GM21423 (cell line): ENCODE results near the gene OR5AL1.
"Not testable (repeated sequence)": the region's sequence is repeated elsewhere in the genome, so short reads cannot be mapped to it uniquely, and the experiment has no call there.

Source experiments
- ATAC-seq: cut with Tn5 transposase; IDR thresholded peaks from one replicate; pipeline ENCODE4 v1.9.1; 2021; ENCODE audit warnings: mild to moderate bottlenecking, moderate library complexity; ENCODE audit not compliant: unreplicated experiment

The OR5AL1 gene

GRCh38 chr11:56412396-56412795, at the start of gene OR5AL1:
Gene OR5AL1 (plus strand): TSS chr11:56412696.
- ATAC-seq = no peak

DNA sequence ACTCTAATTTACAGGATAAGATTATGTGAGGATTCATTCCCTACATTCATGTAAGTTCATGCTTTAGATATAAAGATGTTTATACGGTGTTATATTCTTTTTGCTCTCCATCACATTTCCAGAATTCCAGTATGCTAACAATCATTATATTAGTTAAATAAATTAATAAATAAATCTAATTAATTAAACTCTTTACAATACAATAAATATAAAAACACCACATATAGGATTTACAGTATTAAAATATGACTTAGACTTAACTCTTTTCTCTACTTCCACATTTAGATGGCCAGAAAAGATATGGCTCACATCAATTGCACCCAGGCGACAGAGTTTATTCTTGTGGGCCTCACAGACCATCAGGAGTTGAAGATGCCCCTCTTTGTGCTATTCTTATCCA, 37.2 kb upstream of the OR5AL1 start, which contains the start of gene OR8U1:
TSS of gene OR8U1 (plus strand) at position 301 of the 400 bp plus-strand sequence. CDS start at position 301, 0 bp downstream.
- ATAC-seq = no peak

DNA sequence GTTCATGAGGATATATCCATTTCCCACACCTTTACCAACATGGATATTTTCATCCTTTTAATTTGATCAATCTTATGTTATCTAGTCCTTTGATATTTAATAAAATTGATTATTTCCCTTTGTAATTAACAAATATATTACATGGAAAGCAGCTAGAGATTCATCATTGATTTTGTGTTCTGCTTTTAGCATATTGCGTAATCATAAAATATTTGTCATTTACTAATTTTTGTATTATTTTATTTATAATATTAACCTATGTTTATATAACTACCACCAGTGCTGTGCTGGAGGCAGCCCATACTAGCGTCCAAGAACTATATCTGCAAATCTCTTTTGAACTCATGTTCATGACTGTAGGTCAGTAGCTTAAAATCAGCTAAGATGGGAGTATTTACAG, 32.4 kb upstream of the OR5AL1 start:
- no peak for ATAC-seq

- no peak for ATAC-seq
Observed at GRCh38 chr11:56394381-56394780, 18.1 kb upstream of the OR5AL1 start.

- no peak for ATAC-seq
Observed at GRCh38 chr11:56396047-56396446, 16.4 kb upstream of the OR5AL1 start.

DNA sequence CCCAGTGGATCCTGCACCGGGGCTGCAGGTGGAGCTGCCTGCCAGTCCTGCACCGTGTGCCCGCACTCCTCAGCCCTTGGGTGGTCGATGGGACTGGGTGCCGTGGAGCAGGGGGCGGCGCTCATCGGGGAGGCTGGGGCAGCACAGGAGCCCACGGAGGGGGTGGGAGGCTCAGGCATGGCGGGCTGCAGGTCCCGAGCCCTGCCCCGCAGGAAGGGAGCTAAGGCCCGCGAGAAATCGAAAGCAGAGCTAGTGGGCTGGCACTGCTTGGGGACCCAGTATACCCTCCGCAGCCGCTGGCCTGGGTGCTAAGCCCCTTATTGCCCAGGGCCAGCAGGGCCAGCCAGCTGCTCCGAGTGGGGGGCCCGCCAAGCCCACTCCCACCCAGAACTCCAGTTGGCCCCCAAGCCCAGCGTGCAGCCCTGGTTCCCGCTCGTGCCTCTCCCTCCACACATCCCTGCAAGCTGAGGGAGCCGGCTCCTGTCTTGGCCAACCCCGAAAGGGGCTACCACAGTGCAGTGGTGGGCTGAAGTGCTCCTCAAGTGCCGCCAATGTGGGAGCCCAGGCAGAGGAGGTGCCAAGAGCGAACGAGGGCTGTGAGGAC, 10.5 kb upstream of the OR5AL1 start:
- ATAC-seq = not testable (repeated sequence)

DNA sequence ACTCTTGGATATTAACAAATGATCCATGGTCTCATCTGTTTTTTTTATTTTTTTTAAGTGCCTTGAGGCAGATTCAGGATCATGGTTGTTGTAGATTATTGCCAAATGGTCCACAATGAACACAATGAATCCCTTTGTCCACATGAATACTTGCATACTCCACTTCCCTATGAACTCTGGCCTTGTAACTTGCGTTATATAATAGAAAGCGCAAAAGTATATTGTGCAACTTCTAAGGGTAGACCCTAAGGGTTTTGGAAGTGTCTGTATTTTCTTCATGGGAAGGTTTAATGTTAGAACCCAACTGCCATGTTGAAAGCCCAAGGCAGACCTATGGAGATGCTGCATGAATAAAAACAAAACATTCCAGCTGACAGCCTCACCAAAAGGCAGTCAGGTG, 8.1 kb upstream of the OR5AL1 start:
- ATAC-seq = no peak

GRCh38 chr11:56410801-56411200, 1.7 kb upstream of the OR5AL1 start:
- no peak for ATAC-seq

GRCh38 chr11:56453521-56453920, 41.0 kb downstream of the OR5AL1 start:
- no peak for ATAC-seq

DNA sequence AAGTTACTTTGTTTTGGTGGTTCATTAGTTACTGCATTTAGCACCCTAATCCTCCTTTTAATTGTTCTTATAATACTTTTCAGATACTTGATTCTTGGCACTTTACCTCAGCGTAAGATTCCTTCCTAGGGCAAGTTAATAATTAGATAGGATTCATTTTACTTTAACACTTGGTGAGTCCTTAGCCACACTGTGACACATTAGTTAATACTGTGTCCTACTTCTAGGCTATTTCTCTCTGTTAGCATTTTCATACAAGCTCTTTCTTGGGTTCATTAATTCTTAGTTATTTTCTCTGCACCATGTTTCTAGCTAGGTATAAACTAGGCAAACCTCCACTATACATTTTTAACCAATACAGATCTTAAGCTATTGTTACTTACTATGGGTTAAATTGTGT, 44.6 kb downstream of the OR5AL1 start:
- no peak for ATAC-seq
